ENCODE results near the gene MTURN. TPM values are rescaled to one million over a fixed set of nuclear protein-coding genes. Genes with fewer than 3 reads are reported as not detected.

The MTURN gene
- polyA plus RNA-seq, 5 donors = 53.3 to 78.4 (median 67.7) TPM

GRCh38 chr7:30201161-30201666 lies 66.4 kb downstream of the MTURN start:
- DNase-seq = no peak

- DNase-seq = no peak
Measured at GRCh38 chr7:30201921-30202320, 67.1 kb downstream of the MTURN start.

DNA sequence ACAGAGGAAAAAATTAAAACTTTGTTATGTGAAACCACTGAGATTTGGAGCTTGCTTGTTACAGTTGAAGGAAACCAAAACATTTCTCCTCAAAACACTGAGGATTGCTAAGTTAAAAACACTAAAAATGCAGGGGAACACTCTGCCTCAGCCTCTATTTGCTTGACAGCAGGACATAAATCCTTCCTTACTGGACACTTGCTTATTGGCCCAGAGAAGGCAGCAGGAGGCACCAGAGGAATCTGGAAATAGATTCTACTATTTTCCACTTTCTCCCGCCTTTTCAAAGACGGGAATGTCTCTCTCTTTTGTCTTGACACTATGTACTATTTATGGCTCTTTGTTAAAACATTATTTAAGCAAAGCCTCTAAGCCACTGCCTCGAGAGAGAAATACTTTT lies 67.9 kb downstream of the MTURN start:
- DNase-seq = no peak

- no peak for DNase-seq
Measured at GRCh38 chr7:30206491-30206890, 71.7 kb downstream of the MTURN start.

GRCh38 chr7:30206942-30207341 lies 72.2 kb downstream of the MTURN start:
- no peak for DNase-seq

DNA sequence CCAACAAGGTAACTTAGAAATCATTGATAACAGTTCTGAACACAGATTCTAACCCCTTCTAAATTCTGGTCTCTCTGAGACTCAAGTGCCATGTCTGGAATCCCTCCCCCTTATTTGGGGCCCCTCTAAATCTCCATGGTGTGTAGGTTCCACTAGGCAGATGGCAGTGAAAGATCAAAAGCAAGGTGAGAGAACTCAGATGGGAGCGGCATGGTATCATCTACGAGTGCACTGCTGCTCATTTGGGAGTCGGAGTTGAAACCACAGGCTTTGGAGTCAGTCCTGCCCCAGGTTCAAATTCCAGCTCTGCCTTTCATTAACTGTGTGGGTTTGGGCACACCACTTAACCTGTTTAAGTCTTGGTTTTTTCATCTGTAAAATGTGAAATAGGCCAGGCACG lies 72.6 kb downstream of the MTURN start:
- no peak for DNase-seq

DNA sequence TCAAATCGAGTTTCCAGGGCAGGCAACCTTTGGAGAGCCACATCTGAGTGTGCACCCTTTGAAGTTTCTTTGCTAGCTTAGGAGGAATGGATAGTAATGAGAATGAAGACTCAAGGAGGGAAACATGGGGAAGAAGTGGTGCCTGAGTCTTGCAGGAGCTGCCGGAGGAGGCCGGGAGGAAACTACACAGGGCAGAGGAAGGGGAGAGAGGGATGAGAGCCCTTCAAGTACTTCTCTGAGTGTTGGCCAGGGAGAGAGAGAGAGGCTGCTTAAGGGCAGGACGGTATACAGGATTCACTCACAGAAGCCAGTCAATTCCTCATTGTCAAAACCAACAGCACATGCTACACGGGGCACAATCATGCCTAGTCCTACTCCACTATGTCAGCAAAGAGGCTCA lies 75.2 kb downstream of the MTURN start:
- no peak for DNase-seq

Other genes starting within 250 kb of the MTURN start
- gene SCRN1, start 145.2 kb upstream of the MTURN start, polyA plus RNA-seq (ENCODE audit: insufficient read depth in 1 of 5, insufficient read length in 5 of 5, low replicate concordance in 1 of 5) = 10 to 100 TPM; 31.8 to 42.1 (median 37.8) TPM
- 10 to 100 TPM; 27.5 to 37.3 (median 33.9) TPM for gene FKBP14, start 108.3 kb upstream of the MTURN start, polyA plus RNA-seq (ENCODE audit: insufficient read depth in 1 of 5, insufficient read length in 5 of 5, low replicate concordance in 1 of 5)
- gene PLEKHA8, start 106.6 kb upstream of the MTURN start, polyA plus RNA-seq (ENCODE audit: insufficient read depth in 1 of 5, insufficient read length in 5 of 5, low replicate concordance in 1 of 5) = 10 to 100 TPM; 11.2 to 20.2 (median 17.2) TPM
- 10 to 100 TPM; 10.9 to 16.4 (median 11.8) TPM for gene ZNRF2, start 149.6 kb downstream of the MTURN start, polyA plus RNA-seq (ENCODE audit: insufficient read depth in 1 of 5, insufficient read length in 5 of 5, low replicate concordance in 1 of 5)